Brain microvascular endothelial cell (primary cell): ENCODE results near the gene UPB1.
"Not testable (repeated sequence)": the region's sequence is repeated elsewhere in the genome, so short reads cannot be mapped to it uniquely, and the experiment has no call there.

ENCODE experiments used
- DNase-seq: peaks from one replicate; pipeline ENCODE4 v3.0.0-alpha.2; 2020
- H3K27ac ChIP-seq: fragments of 250-450 bp; sonication (Bioruptor Pico); 2 replicates; pipeline ENCODE4 v1.5.1; 2020; ENCODE audit warnings: mild to moderate bottlenecking, moderate library complexity
- H3K27me3 ChIP-seq: fragments of 250-450 bp; sonication (Bioruptor Pico); replicated peaks from 2 replicates; pipeline ENCODE4 v1.5.1; 2020; ENCODE audit warnings: mild to moderate bottlenecking
- H3K36me3 ChIP-seq: fragments of 250-450 bp; sonication (Bioruptor Pico); replicated peaks from 2 replicates; pipeline ENCODE4 v1.5.1; 2020; ENCODE audit warnings: mild to moderate bottlenecking
- H3K4me3 ChIP-seq: 2 replicates; pipeline ENCODE4 v1.5.1; 2011; ENCODE audit warnings: low read depth, mild to moderate bottlenecking, control low read depth, low read length, moderate library complexity
- CTCF ChIP-seq: IDR thresholded peaks from 2 replicates; pipeline ENCODE4 v1.5.1; 2011; ENCODE audit warnings: low read depth, mild to moderate bottlenecking, moderate library complexity, low read length, control low read depth, inconsistent platforms; ENCODE audit errors: missing control alignments
- in situ Hi-C: cut with HindIII; loops from 2 replicates; pipeline ENCODE4 v1.10.0; 2017; ENCODE audit warnings: low sequenced_read_pairs, low pct_ligation_motif_present

The UPB1 gene

GRCh38 chr22:24489011-24489410 lies 6.1 kb upstream of the UPB1 start:
- no peak for TF ChIP-seq CTCF
- in situ Hi-C loops = no loop called here
- Histone ChIP-seq H3K36me3 (no peaks in the 10 kb centered on the region), H3K4me3 (no peak overlapping the region), H3K27ac (no peak overlapping the region), H3K27me3 (no peaks in the 10 kb centered on the region)
- DNase-seq = no peak

- in situ Hi-C loops = not testable (repeated sequence)
These were observed 5.7 kb upstream of the UPB1 start for GRCh38 chr22:24489434-24489833.

GRCh38 chr22:24492391-24492790 lies 2.7 kb upstream of the UPB1 start:
- no peaks in the 10 kb centered on the region for H3K27me3 ChIP-seq
- no peak for DNase-seq
- in situ Hi-C loops = no loop called here
- H3K27ac ChIP-seq = no peak overlapping the region
- no peaks in the 10 kb centered on the region for H3K36me3 ChIP-seq
- no peak overlapping the region for H3K4me3 ChIP-seq
- TF ChIP-seq CTCF = no peak

More at GRCh38 chr22:24489434-24489833, 5.7 kb upstream of the UPB1 start:
- H3K27ac ChIP-seq, H3K27me3 ChIP-seq, DNase-seq, H3K36me3 ChIP-seq, H3K4me3 ChIP-seq: not testable (repeated sequence)

GRCh38 chr22:24494167-24494527 lies 985 bp upstream of the UPB1 start:
- Histone ChIP-seq H3K27ac (no peak overlapping the region), H3K27me3 (no peaks in the 10 kb centered on the region), H3K4me3 (peak overlapping the region; percentile 24), H3K36me3 (no peaks in the 10 kb centered on the region)
- in situ Hi-C loops = no loop called here
- no peak for DNase-seq
- TF ChIP-seq CTCF = no peak

- no peak overlapping the region for H3K27ac ChIP-seq
- no peak for DNase-seq
- no peaks in the 10 kb centered on the region for H3K27me3 ChIP-seq
- in situ Hi-C loops = no loop called here
- no peak for TF ChIP-seq CTCF
- no peak overlapping the region for H3K4me3 ChIP-seq
- H3K36me3 ChIP-seq = no peaks in the 10 kb centered on the region
These were observed 188 bp downstream of the UPB1 start for GRCh38 chr22:24495365-24495675.

GRCh38 chr22:24496234-24496633 lies 1.1 kb downstream of the UPB1 start:
- no peak for TF ChIP-seq CTCF

More at GRCh38 chr22:24496234-24496633, 1.1 kb downstream of the UPB1 start:
- Histone ChIP-seq H3K27ac (no peak overlapping the region), H3K4me3 (no peak overlapping the region), H3K36me3 (no peaks in the 10 kb centered on the region), H3K27me3 (no peaks in the 10 kb centered on the region)
- in situ Hi-C loops = no loop called here
- no peak for DNase-seq
